COR-L47 (cell line): ENCODE measurements around the gene PPFIBP2.

ENCODE experiments used
- DNase-seq: peaks from one replicate; lab custom pipeline; 2025; lab: John Stamatoyannopoulos, UW

PPFIBP2 gene

DNA sequence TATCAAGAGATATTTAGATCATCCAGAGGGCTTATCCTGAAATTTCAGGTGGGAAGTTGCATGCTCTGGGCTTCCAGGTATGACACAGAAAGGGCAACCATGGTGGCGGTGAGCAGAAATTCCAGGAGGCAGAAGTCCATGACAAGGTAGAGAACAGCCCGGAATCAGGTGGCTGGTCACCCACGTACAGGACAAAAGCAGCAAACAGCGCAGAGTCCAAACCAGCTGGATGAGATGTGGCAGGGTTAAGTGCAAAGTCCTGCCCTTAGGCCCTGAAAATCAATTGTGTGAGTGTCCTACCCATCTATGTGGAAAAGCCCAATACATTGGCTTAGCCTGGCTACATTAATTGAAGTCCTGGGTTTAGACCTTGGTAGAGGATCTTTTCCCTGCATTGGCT is 11.6 kb downstream of the PPFIBP2 start:
- no peak for DNase-seq

DNA sequence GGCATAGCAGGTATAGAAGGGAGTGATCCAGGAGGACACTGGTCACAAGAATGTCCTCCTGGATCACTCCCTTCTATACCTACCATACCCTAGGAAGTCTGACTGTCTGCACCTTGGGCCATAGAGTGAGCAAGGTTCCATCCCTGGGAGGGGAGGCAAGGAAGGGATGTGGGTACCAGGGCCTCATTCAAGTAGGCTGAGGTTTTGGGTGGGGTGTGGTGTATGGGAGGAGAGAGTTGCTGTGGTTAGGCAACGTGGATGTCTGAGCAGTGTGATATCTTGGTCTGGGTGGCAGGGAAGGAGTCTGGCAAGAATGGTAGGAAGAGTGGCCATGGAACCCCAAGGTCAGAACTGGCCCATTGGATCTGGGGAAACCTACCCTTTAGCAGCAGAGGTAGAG is 13.2 kb downstream of the PPFIBP2 start:
- DNase-seq: no peak

DNA sequence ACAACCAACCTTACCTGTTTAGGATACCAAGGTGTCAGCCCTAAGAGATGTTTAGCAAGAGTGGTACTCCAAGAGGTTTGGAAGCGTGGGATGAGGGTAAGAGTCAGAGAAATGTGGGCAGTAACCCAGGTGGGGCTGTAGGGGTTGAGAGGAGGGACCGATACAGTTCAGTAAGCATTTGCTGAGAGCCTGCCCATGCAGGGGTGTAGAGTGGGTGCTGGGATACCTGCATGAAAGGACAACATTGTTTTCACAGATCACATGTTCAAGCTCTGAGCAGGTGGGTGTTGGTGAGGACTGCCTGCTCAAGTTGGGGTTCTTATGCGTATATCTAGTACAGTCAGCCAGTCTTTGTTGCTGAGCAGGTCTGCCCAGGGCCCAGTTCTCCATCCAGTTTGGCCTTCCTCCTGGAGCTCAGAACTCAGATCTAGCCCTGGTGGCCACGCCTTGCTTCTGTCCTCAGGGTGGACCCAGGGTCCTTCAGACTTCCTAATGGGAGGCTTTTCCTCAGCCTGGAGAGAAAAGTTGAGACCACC is 14.8 kb downstream of the PPFIBP2 start:
- DNase-seq: no peak

DNA sequence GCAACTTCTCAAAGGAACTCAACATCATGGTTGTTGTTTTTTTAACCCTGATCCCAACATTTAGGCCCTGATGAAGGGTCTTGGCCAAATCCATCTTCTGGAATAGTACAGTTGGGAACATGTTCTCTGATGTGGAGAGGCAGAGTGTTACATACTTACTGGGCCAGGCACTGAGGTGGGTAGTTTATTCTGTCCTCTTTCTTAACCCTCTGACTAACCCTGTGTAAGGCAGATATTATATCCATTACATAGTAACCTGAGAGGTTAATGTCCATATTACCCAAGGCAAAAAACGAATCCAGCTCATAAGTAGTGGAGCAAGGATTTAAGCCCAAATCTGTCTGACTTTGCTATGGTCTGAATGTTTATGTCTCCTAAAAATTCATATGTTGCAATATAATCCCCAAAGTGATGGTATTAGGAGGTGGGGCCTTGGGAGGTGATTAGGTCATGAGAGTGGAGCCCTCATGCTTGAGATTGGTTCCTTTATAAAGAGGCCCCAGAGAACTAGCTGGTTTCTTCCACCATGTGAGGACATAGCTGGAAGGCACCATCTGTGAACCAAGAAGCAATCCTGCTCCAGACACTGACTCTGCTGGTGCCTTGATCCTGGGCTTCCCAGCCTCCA is 16.3 kb downstream of the PPFIBP2 start:
- DNase-seq: no peak

DNA sequence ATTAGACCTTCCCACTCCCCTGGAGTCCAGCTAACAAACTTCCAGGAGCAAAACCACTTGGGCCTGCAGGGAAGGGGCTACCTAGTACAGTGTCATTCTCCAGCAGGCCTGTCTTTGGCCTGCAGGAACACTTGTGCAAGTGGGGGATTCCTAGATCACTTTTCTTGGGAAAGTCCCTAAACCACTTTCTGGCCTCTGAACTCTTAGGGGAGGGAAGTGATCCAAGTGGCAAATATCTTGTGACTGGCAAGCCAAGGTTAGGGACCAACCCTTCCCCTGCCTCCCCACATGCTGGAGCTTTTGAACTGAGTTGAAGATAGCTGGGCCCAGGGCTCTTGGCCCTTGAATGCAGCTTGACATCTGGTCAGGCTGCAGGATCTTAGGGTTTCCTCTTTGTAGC is 17.2 kb downstream of the PPFIBP2 start:
- DNase-seq: no peak

DNA sequence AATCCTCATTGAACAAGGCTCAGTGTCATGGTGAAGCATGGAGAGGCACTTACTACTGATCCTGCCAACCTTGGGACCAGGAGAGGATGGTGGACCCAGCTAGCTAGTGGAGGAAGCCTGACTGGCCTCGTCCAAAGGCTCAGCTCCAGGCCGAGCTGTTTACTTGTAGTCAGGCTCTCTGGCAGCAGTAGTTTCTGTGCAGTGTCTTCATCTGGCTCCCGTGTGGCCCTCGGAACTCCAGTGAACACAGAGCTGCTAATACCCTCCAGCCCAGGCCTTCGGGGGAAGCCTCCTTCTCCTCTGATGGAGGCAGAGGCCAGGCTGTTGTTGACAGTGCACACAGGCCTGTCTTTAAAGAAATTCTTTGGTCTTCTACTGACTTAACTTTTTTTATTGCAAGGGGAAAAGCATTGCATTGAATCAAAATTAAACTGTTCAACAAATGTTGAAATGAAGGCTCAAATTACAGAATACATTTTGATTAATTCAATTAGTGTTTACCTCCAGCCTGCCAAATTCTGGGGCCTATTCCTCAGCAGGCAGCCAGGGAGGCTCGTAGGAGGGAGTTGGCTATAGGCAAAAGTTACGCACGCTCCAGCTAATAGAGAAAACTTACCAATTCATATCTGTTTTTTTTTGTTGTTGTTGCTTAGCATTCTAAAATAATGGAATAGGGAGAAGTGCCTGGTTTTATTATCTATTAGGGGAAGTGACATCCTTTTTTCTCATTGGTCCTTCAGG is 18.8 kb downstream of the PPFIBP2 start:
- no peak for DNase-seq

DNA sequence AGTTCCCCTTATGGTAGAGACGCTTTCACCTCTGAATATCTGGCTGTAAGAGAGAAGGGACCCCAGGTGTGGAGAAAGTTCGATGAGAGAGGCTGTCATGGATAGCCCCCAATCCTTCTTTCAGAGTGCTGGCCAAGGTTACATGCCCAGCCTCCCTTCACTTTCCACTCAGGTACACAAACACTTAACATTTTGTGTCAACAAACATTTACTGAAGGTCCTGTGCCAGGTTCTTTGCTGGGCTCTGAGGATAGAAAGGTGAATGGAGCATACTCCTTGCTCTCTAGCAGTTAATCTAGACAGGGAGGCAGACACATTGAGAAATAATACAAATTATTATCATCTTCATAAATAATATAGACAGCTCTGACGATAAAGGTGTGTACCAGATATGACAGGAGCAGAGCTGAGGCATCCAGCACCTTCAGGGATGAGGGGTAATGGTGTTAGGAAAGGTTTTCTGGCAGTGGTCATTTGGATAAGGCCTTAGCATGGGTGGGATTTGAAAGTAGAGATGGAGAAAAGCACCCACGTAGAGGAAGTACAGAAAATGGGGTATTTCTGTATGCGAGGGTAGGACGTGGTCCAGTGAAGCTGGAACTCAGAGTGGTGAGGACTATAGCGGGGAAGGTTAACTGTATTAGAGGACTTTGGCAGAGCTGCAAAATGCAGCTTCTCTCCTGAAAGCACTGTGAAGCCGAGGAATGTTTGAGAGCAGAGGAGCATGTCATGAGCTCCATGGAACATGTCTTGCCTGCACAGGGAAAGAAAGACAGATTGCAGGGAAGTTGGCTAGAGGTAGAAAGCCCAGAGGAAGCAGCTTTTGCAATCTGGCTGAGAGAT is 19.6 kb downstream of the PPFIBP2 start:
- DNase-seq: no peak

DNA sequence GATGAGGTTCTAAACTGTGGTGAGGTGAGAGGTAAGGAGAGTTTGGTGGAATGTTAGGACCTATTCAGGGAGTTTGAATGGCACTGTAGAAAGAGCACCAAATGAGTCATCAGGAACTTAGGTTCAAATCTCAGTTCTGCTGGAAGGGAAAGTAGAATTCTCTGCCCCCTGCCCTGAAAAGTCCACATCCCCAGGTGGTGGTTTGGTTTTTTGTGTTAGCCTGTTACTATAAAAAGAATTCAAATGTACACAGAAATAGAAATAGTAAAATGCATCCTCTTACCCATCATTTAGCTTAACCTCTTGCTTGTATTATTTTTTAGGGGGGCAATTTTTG is 20.2 kb downstream of the PPFIBP2 start:
- DNase-seq: no peak

DNA sequence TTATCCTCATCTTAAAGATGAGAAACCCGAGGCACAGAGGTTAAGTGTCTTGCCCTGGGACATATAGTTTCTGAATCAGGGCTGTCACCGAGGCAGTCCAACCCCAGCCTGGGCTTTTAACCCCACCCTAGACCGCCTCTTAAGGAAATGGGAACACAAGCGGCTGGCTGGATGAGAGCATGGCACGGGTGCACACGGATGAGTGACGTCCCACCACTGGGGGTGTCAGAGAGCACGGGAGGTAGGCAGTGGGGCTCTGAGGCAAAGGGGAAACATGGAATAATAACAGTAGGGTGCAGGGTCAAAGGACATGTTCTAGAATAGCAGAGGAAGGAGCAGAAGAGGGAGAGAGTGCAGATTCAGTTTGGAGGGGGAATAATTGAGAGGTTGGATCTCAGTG is 22.3 kb downstream of the PPFIBP2 start:
- DNase-seq: no peak

DNA sequence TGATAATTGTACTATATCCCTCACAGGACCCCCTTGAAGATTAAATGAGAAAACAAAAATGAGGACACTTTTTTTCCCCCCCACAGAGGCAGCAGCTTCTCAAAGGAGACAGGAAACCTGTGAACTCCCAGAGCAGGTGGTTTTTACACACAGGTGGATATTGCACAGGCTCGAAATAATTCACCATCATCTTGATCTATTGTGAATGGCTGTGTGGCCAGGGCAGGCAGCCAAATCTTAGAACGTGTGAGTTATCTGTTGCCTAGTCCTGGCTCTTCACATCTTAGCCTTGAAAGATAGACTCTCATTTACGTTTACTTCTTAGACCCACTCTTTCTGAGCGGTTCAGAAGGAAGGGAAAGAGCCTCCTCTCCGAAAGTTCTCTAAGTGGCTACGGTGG is 23.5 kb downstream of the PPFIBP2 start:
- no peak for DNase-seq

DNA sequence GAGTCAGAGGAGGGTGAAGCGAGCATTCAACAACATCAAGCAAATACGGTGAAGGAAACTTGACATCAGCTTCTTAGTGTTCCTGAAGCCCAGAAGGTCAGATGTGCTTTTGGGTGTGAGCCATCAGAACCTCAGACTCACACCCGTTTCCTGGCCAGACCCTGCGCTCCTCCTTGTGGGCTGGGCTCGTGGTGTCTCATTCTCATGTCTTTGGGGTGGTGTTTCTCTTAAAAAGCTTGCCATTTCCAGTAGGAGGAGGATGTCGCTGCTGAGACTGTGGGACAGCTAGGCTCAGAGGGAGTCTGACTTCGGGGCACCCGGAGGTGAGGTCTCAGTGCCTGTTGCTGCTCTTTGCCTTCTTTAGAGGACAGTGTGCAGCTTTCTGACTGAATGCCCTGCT is 24.2 kb downstream of the PPFIBP2 start:
- no peak for DNase-seq

DNA sequence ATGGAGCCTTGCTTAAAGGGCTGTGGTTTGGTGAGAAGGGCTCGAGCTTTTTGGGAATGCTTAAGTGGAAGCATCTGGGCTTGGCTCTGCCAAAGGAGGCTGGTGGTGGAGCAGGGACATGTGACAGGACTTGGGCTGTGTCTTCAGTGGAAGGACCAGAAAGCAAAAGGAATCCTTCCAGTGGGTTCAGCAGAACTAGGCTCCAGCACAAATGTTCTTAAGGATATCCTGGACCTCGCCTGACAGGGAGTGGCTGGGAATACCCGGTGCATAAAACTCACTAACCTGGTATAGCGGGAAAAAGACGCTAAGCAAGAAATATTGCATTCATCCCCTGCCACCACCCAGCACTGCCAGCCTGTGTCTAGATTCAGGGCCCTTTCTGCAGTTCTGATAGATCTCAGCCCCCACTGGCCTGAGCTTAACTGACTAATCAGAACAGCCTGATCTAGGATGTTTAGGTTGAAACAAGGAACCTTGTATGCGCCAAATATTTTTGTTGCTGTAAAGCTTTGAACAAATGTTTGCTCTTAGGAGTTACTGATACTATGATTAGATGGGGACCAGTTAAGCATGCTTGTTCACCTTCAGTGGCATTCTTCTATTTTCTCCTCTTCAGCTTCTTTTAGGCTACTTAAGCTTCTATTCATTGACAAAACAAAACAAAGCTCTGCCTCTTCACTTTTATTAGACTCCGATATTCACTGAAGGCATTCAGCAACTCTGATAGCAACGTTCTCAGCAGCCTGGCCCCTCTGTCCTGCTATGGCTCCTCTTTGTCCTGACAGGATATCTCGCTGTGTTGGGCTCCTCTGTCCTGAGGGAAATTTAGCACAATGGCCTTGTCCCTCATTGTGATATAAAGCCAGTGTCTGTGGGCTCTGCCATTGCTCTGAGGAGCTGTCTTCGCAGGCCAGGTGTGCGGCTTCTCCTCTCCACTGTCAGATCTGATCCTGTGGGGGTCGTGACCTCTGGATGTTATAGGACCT is 25.0 kb downstream of the PPFIBP2 start:
- no peak for DNase-seq

DNA sequence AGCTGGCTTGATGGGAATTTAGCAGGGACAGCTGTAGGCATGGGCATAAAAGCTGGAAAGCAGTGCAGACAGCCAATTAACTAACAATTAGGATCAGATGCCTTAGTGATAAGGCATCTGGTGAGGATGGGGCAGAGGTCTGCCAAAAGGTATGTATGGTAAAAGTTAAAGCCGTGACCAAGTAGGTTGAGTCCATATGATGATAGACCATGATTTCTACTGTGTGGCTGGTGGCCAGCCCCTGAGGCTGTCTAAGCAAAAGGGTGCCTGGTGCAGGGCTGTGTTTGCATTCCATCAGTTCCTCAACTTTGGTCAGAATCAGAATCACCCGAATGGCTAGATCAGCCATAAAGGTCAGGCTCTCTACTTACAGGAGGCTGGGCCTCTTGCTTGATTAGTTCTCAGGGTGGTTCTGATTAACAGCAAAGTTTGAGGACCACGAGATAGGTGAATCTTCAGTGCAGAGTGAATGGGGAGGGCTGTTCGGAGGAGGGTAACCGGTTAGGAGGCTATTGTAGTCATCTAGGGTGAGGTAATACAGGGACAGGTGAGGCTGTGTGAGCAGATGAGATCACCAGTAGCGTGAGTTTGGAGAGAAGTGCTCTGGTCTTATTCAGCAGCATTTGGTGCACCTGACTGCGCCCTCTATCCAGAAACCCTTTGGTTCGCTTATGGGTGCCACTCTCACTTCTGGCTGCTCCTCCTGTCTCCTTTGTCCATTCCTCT is 27.2 kb downstream of the PPFIBP2 start:
- DNase-seq: no peak

DNA sequence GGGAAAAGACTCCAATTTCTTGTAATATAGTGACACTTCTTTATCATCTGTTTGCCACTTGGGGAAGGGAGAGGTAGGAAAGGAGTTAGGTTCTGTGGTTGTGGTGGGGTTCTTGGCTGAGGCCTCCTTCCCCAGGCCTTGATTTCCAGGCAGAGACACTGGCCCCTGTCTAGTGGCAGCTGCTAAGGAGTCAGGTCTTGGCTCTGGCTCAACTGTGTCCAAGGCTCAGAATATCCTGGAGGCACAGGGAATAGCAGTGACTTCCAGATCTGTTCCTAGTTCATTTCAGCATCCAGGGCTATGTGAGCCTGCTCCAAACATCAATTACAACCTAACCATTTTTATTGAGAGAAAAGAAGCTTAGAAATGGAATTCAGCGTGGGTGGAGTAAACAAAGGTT is 29.5 kb downstream of the PPFIBP2 start:
- DNase-seq: no peak

DNA sequence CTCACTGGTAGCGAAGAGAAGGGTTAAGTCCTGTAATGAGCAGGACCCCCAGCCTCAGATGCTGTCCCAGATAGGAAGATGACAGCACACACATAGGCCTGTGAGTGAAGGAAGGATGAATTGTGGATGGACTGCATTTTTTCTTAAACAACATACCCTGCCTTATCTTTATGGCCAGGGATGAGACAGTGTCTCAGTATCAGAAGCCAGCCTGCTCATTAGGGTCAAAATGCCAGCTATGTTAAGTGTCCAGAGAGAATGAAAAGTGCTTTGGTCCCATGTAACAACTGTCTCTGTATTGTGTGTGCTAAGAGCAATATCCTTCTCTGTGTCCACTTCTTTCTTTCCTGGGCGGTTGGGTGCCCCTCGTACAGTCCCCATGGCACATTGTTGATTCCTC is 30.2 kb downstream of the PPFIBP2 start:
- DNase-seq: no peak

DNA sequence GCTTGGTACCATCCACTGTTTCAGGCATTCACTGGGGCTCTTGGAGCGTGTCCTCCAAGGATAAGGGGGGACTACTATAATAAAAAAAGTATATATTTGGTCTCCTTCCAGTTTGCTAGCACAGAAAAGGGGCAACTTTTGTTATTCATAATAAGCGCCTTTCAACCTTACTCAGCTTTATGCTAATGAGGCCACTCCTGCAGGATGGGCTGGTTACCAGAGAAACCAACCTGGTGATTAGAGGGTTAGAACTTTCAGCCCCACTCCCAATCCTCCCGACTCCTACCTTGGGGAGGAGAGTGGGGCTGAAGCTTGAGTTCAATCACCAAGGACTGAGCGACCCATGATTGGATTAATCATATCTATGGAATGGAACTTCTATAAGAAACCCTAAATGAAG is 31.8 kb downstream of the PPFIBP2 start:
- no peak for DNase-seq

DNA sequence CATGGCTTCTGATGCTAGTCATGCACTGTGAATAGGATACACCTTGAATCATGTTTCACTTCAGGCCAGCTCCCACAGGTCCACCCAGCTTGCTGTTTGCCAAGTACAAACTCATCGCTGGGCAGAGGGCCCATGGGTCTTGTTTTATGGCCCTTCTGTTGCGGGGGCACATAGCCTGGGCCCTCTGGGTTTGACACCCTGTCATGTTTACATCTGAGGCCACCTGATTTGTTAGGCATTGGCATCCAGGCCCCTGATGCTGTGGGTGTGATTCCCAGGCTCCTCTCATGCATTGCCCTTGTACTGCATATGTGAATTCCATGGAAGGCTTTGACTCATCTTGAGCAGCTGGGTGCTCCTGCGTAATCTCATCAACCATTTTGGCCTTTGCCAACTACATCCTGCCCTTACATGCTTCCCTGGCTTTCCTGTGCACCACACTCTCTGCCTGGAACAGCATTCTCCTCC is 32.6 kb downstream of the PPFIBP2 start:
- no peak for DNase-seq

DNA sequence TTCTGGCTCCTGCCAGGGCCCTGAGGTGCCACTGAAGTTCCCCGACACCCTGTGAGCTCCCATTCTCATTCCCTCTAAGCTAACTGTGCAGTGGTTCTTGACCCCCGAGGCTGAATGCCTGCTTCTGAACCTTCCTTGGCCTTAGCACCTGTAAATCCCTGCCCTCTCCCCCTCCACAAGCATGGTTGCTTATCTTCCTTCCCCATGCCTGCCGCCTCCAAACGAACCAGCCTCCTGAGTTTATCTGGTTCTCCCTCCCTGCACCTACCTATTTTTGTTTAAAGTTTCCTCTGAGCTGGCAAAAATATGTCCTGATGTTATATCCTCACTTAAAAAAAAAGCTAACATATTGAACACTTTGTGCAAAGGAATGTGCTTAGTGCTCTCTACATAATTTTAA is 33.9 kb downstream of the PPFIBP2 start:
- DNase-seq: no peak

DNA sequence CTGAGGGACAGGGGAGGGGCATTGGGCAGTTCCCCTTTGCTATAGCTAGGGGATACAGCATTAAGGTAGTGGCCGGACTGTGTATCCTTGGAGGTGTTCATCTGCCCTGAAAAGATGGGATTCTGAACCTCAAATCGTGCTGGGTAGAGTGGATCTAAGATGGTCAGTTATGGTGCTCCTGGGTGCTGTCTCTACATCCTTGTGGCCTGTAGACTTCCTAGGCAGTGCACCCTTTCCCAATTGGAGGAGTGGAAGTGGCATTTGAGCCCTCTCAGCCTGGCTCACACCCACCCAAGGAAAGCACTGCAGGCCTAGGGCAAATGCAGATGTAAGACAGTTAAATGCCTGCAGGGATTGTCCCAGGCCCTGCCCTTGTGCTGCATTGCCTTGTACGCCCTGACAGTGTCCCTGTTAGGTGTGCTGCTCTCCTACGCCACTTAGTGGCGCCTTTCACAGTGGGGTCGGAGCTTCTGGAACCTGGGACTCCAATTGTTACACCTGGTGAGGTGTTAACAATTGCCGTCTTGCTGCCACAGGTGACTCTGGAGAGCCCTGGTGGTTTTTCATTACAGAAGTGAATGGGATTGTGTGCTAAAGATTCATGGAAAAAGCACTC is 35.0 kb downstream of the PPFIBP2 start:
- no peak for DNase-seq

DNA sequence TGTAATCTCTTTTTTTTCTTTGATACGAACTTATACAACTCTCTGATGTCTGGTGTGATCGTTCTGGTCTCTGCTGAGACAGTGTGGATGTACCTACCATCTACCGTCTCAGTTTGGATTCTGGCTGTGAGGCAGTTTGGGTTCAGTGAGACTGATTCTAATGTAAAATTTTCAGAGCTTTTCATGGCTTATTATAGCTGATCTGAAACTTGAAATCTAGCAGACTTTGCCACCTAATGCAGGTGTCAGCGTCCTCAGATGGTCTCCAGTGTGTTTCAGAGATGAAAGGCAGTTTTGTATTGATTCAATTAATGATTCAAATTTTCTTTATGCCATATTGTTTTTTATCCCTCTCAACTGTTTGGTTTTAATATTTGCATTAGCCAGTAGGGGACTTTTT is 35.9 kb downstream of the PPFIBP2 start:
- DNase-seq: no peak

DNA sequence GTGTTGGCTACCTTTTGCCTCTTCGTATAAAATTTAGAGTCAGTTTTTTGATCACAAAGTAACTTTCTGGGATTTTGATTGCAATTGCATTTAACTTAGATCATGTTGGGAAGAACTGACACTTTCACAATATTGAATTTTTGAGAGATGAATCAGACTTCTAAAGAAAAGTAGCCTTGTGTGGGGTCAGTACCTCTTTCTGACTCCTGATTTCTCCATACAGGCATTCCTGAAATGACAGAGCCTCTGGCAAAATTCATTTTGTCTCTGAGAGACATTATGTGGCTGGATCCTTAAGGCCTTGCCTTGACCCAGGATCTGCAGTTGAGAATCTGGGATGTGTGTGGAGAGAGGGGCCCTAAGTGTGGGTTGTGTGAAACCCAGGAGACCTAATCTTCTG is 37.8 kb downstream of the PPFIBP2 start:
- DNase-seq: no peak
